ENCODE data around the gene LCN15. TPM values are rescaled to one million over a fixed set of nuclear protein-coding genes. Genes with fewer than 3 reads are reported as not detected.

LCN15 gene
- total RNA-seq, 1 donor from 2014 or later = not detected

GRCh38 chr9:136759436-136760325 lies 4.6 kb downstream of the LCN15 start:
- no peak for DNase-seq (ENCODE audit: extremely low spot score, unreplicated experiment)
- Mint-ChIP-seq H3K36me3 (ENCODE audit: unreplicated experiment) (no peaks in the 10 kb centered on the region), H3K27ac (ENCODE audit: unreplicated experiment) (no peak overlapping the region), H3K4me3 (ENCODE audit: unreplicated experiment) (no peak overlapping the region), H3K4me1 (ENCODE audit: unreplicated experiment) (no peaks in the 10 kb centered on the region), H3K27me3 (ENCODE audit: unreplicated experiment) (no peaks in the 10 kb centered on the region), H3K9me3 (ENCODE audit: unreplicated experiment) (no peaks in the 10 kb centered on the region)
- TF ChIP-seq, protein P1, sequence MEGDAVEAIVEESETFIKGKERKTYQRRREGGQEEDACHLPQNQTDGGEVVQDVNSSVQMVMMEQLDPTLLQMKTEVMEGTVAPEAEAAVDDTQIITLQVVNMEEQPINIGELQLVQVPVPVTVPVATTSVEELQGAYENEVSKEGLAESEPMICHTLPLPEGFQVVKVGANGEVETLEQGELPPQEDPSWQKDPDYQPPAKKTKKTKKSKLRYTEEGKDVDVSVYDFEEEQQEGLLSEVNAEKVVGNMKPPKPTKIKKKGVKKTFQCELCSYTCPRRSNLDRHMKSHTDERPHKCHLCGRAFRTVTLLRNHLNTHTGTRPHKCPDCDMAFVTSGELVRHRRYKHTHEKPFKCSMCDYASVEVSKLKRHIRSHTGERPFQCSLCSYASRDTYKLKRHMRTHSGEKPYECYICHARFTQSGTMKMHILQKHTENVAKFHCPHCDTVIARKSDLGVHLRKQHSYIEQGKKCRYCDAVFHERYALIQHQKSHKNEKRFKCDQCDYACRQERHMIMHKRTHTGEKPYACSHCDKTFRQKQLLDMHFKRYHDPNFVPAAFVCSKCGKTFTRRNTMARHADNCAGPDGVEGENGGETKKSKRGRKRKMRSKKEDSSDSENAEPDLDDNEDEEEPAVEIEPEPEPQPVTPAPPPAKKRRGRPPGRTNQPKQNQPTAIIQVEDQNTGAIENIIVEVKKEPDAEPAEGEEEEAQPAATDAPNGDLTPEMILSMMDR (IDR thresholded peaks at IDR 0.05) = no peak

DNA sequence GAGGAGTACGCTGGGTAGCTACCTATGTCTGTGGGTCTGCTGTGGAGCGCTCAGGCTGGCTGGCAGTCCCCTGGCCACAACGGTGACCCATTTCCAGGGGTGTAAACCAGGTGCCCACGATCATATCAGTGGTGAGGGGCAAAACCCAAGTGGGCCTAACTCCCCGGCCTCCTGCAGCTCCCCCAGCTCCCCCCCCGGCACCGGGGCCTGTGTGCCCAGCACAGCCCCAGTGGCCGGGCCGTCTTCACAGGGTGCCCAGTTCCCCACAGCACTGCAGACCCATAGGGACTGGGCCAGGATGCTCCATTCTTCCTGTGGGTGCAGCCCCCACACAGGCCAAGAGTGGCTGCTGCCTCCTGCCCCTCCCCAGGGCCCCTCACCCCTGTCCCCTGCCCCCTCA lies 5.3 kb downstream of the LCN15 start:
- no peaks in the 10 kb centered on the region for H3K4me1 Mint-ChIP-seq (ENCODE audit: unreplicated experiment)
- no peak for DNase-seq (ENCODE audit: extremely low spot score, unreplicated experiment)
- TF ChIP-seq, protein P1 (IDR thresholded peaks at IDR 0.05) = no peak

GRCh38 chr9:136757751-136758140 lies 6.6 kb downstream of the LCN15 start:
- Mint-ChIP-seq H3K4me3 (ENCODE audit: unreplicated experiment) (no peak overlapping the region), H3K27me3 (ENCODE audit: unreplicated experiment) (peaks cover 3% of the 10 kb centered on the region), H3K36me3 (ENCODE audit: unreplicated experiment) (no peaks in the 10 kb centered on the region), H3K27ac (ENCODE audit: unreplicated experiment) (no peak overlapping the region), H3K4me1 (ENCODE audit: unreplicated experiment) (no peaks in the 10 kb centered on the region), H3K9me3 (ENCODE audit: unreplicated experiment) (peaks cover 2% of the 10 kb centered on the region)
- TF ChIP-seq, protein P1 (IDR thresholded peaks at IDR 0.05) = no peak
- DNase-seq (ENCODE audit: extremely low spot score, unreplicated experiment) = no peak

More for the DNA sequence above, 5.3 kb downstream of the LCN15 start:
- Mint-ChIP-seq H3K36me3 (ENCODE audit: unreplicated experiment) (no peaks in the 10 kb centered on the region), H3K4me3 (ENCODE audit: unreplicated experiment) (no peak overlapping the region), H3K27me3 (ENCODE audit: unreplicated experiment) (no peaks in the 10 kb centered on the region), H3K9me3 (ENCODE audit: unreplicated experiment) (no peaks in the 10 kb centered on the region), H3K27ac (ENCODE audit: unreplicated experiment) (no peak overlapping the region)

GRCh38 chr9:136757328-136757727 lies 7.0 kb downstream of the LCN15 start:
- Mint-ChIP-seq H3K4me3 (ENCODE audit: unreplicated experiment) (no peak overlapping the region), H3K27ac (ENCODE audit: unreplicated experiment) (no peak overlapping the region), H3K4me1 (ENCODE audit: unreplicated experiment) (no peaks in the 10 kb centered on the region), H3K9me3 (ENCODE audit: unreplicated experiment) (peaks cover 7% of the 10 kb centered on the region), H3K36me3 (ENCODE audit: unreplicated experiment) (no peaks in the 10 kb centered on the region), H3K27me3 (ENCODE audit: unreplicated experiment) (peaks cover 7% of the 10 kb centered on the region)
- no peak for DNase-seq (ENCODE audit: extremely low spot score, unreplicated experiment)
- TF ChIP-seq, protein P1 (IDR thresholded peaks at IDR 0.05) = no peak

- Mint-ChIP-seq H3K36me3 (ENCODE audit: unreplicated experiment) (no peaks in the 10 kb centered on the region), H3K9me3 (ENCODE audit: unreplicated experiment) (peaks cover 7% of the 10 kb centered on the region), H3K4me3 (ENCODE audit: unreplicated experiment) (no peak overlapping the region), H3K4me1 (ENCODE audit: unreplicated experiment) (no peaks in the 10 kb centered on the region), H3K27ac (ENCODE audit: unreplicated experiment) (no peak overlapping the region), H3K27me3 (ENCODE audit: unreplicated experiment) (peaks cover 11% of the 10 kb centered on the region)
- DNase-seq (ENCODE audit: extremely low spot score, unreplicated experiment) = no peak
- TF ChIP-seq, protein P1 (IDR thresholded peaks at IDR 0.05) = no peak
These were observed 7.5 kb downstream of the LCN15 start for GRCh38 chr9:136756836-136757235.
